GM19395 (cell line): ENCODE data around the gene ANK3.

Experiments used
- ATAC-seq: cut with Tn5 transposase; IDR thresholded peaks from one replicate; pipeline ENCODE4 v1.9.1; 2021; ENCODE audit warnings: mild to moderate bottlenecking, moderate library complexity; ENCODE audit not compliant: unreplicated experiment

The ANK3 gene

GRCh38 chr10:60389413-60390025 lies at the start of gene ANK3:
Gene ANK3 (minus strand): TSS chr10:60389875. CDS start chr10:60389538, 337 bp downstream.
- no peak for ATAC-seq

GRCh38 chr10:60434418-60435046 lies 44.9 kb upstream of the ANK3 start:
- peak; percentile 61 for ATAC-seq

- no peak for ATAC-seq
Measured at GRCh38 chr10:60433684-60434083, 44.0 kb upstream of the ANK3 start.

- ATAC-seq: no peak
Measured at GRCh38 chr10:60430836-60431597, 41.3 kb upstream of the ANK3 start.

- no peak for ATAC-seq
Measured at GRCh38 chr10:60430017-60430416, 40.3 kb upstream of the ANK3 start.

- no peak for ATAC-seq
Measured at GRCh38 chr10:60429084-60429849, 39.6 kb upstream of the ANK3 start.

- no peak for ATAC-seq
Measured at GRCh38 chr10:60428387-60428737, 38.7 kb upstream of the ANK3 start.

- ATAC-seq: no peak
Measured at GRCh38 chr10:60427709-60428386, 38.2 kb upstream of the ANK3 start.

GRCh38 chr10:60427148-60427547 lies 37.5 kb upstream of the ANK3 start:
- no peak for ATAC-seq

- ATAC-seq: no peak
Measured at GRCh38 chr10:60426425-60426824, 36.8 kb upstream of the ANK3 start.

- no peak for ATAC-seq
Measured at GRCh38 chr10:60425392-60426110, 35.9 kb upstream of the ANK3 start.

- no peak for ATAC-seq
Measured at GRCh38 chr10:60424971-60425370, 35.3 kb upstream of the ANK3 start.

- ATAC-seq: no peak
Measured at GRCh38 chr10:60423920-60424319, 34.2 kb upstream of the ANK3 start.

GRCh38 chr10:60422809-60423208 lies 33.1 kb upstream of the ANK3 start:
- ATAC-seq: no peak

GRCh38 chr10:60420991-60421894 lies 31.6 kb upstream of the ANK3 start:
- ATAC-seq: no peak

GRCh38 chr10:60419249-60419648 lies 29.6 kb upstream of the ANK3 start:
- no peak for ATAC-seq

- no peak for ATAC-seq
Measured at GRCh38 chr10:60417901-60418300, 28.2 kb upstream of the ANK3 start.

- ATAC-seq: no peak
Measured at GRCh38 chr10:60417024-60417423, 27.3 kb upstream of the ANK3 start.

- no peak for ATAC-seq
Measured at GRCh38 chr10:60414877-60415585, 25.4 kb upstream of the ANK3 start.
